ENCODE measurements around the gene PITPNM1.

DNA sequence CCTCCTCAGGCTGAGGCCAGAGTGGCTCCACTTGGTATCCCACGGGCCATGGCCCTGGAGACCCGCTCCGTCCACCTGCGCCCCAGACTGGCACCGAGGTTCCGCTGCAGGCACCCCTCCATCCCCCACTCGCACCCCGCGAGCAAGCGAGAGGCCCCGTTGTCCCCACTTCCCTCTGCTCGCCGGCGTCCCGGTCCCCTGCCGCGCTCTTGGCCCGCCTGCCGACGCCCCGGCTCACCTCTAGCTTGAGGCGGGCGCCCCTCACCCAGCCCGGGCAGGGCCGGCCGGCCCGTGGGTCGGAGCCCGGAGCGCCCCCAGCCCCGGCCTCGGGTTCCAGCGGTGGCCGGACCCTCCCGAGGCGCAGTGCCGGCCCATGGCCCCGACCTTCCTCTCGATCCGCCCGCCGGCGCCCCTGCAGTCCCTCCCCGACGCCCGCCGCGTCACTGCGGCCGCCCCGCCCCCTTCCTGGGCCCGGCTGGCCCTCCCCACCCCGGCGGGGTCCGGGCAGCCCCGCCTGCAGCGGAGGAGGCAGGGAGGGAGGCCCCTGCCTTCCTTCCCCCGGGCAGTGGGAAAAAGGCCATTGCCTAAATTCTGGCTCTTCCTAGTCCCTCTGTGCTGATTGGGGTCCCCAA, at the start of gene PITPNM1:
- TF ChIP-seq, protein P1, sequence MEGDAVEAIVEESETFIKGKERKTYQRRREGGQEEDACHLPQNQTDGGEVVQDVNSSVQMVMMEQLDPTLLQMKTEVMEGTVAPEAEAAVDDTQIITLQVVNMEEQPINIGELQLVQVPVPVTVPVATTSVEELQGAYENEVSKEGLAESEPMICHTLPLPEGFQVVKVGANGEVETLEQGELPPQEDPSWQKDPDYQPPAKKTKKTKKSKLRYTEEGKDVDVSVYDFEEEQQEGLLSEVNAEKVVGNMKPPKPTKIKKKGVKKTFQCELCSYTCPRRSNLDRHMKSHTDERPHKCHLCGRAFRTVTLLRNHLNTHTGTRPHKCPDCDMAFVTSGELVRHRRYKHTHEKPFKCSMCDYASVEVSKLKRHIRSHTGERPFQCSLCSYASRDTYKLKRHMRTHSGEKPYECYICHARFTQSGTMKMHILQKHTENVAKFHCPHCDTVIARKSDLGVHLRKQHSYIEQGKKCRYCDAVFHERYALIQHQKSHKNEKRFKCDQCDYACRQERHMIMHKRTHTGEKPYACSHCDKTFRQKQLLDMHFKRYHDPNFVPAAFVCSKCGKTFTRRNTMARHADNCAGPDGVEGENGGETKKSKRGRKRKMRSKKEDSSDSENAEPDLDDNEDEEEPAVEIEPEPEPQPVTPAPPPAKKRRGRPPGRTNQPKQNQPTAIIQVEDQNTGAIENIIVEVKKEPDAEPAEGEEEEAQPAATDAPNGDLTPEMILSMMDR (IDR thresholded peaks at IDR 0.05): no peak
- peak in 3 of 4 donors; percentile 28 to 83 (median 55) for TF ChIP-seq POLR2A (IDR thresholded peaks at IDR 0.05)
